HG03378 (cell line): Measurements from ENCODE around the gene UFSP1.
"Not testable (repeated sequence)": the region's sequence is repeated elsewhere in the genome, so short reads cannot be mapped to it uniquely, and the experiment has no call there.

Experiments
- ATAC-seq: cut with Tn5 transposase; IDR thresholded peaks from one replicate; pipeline ENCODE4 v1.9.1; 2021; ENCODE audit warnings: mild to moderate bottlenecking, moderate library complexity; ENCODE audit not compliant: unreplicated experiment

Gene UFSP1

DNA sequence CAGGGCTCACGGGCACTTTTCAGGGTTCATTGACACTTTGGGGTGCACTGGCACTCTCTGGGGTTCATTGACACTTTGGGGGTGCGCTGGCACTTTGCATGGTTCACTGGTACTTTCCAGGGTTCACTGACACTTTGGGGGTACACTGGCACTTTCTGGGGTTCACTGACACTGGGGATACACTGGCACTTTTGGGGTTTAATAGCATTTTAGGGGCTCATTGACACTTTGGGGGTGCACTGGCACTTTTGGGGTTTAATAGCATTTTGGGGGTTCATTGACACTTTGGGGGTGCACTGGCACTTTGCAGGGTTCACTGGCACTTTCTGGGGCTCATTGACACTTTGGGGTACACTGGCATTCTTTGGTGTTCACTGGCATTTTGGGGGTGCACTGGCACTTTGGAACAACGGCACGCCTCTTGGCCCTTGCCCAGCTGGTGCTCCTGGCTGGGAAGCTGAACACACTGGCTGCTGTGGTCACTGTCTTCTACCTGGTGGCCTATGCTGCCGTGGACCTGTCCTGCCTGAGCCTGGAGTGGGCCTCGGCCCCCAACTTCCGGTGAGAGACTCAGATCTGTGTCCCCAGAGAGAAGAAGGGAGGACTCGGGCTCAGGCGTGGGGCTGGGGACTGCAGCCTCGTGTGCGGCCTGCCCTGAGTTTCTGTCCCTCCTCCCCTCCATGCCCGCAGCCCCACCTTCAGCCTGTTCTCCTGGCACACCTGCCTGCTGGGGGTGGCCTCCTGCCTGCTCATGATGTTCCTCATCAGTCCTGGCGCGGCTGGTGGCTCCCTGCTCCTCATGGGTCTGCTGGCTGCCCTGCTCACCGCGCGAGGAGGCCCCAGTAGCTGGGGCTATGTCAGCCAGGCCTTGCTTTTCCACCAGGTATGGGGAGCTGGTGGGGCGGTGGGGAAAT lies 28.6 kb downstream of the UFSP1 start:
- ATAC-seq = no peak

- no peak for ATAC-seq
Observed at GRCh38 chr7:100859856-100860255, 29.7 kb downstream of the UFSP1 start.

DNA sequence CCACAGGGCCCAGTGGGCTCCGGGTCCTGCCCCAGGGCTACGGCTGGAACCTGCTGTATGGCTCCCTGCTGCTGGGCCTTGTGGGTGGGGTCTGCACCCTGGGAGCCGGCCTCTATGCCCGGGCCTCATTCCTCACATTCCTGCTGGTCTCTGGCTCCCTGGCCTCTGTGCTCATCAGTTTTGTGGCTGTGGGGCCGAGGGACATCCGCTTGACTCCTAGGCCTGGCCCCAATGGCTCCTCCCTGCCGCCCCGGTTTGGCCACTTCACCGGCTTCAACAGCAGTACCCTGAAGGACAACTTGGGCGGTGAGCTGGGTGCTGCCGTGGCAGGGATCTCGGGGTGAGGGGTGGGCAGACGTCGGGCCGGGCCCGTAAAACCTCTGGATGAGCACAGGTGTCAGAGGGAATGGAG lies 32.6 kb downstream of the UFSP1 start:
- ATAC-seq = no peak

DNA sequence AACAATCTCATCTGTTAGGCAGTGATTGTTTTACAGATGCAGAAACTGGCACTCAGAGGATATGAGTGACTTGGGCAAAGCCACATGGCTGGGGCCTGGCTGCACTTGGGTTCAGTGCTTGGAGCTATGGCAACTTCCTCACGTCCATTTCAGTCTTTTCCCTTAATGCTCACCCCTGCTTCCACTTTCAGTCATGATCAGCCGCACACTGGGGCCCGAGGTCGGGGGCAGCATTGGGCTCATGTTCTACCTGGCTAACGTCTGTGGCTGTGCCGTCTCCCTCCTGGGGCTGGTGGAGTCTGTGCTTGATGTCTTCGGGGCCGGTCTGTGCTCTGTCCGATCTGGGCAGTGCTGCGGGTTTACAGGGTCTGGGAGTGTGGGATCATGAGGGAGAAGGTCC lies 34.0 kb downstream of the UFSP1 start:
- ATAC-seq = no peak

GRCh38 chr7:100854899-100855298 lies 34.6 kb downstream of the UFSP1 start:
- not testable (repeated sequence) for ATAC-seq

DNA sequence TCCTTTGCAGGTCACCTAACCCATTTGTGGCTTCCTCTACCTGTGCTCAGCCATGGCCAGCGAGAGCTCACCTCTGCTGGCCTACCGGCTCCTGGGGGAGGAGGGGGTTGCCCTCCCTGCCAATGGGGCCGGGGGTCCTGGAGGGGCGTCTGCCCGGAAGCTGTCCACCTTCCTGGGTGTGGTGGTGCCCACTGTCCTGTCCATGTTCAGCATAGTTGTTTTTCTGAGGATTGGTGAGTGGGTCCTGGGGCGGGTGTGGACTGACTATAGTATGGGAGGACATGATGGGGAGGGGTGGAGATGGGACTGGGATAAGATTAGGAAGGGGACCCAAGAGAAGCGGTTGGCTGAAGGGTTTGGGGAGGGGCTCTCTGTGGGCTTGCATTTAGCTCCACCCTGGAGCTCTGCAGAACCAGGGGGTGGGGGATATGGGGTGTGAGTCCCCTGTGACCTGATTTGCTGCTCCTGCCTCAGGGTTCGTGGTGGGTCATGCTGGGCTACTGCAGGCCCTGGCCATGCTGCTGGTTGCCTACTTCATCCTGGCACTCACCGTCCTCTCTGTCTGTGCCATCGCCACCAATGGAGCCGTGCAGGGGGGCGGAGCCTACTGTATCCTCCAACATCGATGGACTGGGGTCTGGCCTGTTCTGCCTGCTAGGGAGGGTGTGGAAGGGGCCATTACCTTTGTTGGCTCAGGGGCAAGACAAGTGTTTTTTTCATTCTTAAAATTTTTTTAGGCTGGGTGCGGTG lies 35.2 kb downstream of the UFSP1 start:
- no peak for ATAC-seq

DNA sequence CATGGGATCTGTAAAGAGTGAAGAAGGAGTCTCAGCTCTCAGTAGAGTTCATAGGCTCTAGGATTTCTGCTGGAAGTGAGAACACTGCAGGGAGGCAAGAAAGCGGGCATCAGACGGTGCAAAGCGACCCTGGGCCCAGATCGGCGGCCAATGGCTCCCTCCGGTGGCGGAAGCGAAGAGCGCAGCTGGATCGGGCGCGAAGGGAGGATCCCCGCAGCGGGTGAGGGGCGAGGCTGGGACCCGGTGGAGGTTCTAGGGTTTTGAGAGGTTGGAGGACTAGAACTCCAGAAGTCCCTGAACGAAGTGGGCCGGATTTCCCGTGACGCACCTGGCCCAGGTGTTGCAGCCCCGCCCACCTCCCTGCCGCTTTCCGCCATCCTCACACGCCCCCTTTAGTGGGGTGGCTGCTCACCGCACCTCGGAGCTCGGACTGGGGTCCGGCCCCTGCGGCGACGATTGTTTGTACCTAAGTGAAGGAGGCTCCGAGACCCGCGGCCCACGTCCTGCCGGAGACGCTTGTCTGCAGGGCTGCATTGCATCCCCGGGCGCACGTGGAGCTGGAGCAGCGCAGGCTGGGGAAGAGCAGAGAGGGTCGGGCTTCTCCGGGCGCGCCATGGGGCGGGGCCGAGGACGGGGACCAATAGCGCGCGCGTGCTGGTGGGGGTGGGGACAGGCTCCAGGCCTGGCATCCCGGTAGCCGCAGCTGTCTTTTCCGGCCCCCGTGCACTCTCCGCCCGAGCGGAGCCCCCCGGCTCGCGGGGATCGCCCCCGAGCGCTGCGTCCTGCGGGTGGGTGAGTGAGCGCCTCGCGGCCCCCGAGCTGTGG lies 37.3 kb downstream of the UFSP1 start, which contains the start of gene SLC12A9:
Gene SLC12A9 (plus strand): TSS at position 666 of the 825 bp plus-strand sequence. CDS start 1,485 bp downstream, outside the sequence.
- ATAC-seq = peak; percentile 63

DNA sequence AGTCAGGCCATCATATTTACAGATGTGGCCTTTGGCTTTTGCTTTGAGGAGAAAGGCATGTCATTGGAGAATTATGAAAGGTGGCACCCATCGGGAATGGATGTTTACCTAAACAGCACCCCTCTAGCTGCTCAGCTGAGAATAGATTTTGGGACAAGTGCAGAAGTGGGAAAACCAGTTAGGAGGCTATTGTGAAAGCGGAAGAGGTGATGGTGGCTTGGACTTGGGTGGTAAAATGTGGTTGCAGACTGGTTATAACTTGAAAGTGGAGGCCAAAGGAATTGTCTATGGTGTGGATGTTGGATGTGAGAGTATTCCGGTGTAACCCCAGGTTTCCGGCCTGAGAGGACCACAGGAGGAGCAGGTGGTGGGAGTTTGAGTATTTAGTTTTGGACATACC lies 42.2 kb downstream of the UFSP1 start:
- no peak for ATAC-seq

- ATAC-seq = no peak
Observed at GRCh38 chr7:100840470-100841100, 48.9 kb downstream of the UFSP1 start.

DNA sequence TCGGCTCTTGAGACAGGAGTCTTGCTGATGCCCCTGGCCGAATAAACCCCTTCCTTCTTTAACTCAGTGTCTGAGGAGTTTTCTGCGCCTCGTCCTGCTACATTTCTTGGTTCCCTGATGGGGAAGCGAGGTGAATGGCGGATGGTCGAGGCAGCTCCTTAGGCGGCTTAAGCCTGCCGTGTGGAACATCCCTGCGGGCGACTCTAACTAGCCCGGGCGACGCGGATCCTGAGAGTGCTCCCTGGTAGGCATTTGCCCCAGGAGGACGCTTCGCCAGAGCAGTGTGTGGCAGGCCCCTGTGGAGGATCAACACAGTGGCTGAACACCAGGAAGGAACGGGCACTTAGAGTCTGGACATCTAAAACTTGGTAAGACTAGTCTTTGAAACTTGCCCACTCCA lies 50.2 kb downstream of the UFSP1 start:
- no peak for ATAC-seq
